Suppressor macrophage (primary cell): Measurements from ENCODE around the gene NKIRAS2.

Source experiments
- DNase-seq, 4 experiments: peaks; one replicate each; pipeline ENCODE4 v3.0.0-alpha.2; 2020 to 2022
- total RNA-seq, 17 experiments: gene quantifications; one replicate each; lab custom pipeline; 2026; ENCODE audit warnings: mixed read lengths in 6 of 17, inconsistent platforms in 3 of 17; lab: John Stamatoyannopoulos, UW

Gene NKIRAS2
- total RNA-seq = 21.3 to 60.0 (median 44.1) reads per million in 17 experiments

DNA sequence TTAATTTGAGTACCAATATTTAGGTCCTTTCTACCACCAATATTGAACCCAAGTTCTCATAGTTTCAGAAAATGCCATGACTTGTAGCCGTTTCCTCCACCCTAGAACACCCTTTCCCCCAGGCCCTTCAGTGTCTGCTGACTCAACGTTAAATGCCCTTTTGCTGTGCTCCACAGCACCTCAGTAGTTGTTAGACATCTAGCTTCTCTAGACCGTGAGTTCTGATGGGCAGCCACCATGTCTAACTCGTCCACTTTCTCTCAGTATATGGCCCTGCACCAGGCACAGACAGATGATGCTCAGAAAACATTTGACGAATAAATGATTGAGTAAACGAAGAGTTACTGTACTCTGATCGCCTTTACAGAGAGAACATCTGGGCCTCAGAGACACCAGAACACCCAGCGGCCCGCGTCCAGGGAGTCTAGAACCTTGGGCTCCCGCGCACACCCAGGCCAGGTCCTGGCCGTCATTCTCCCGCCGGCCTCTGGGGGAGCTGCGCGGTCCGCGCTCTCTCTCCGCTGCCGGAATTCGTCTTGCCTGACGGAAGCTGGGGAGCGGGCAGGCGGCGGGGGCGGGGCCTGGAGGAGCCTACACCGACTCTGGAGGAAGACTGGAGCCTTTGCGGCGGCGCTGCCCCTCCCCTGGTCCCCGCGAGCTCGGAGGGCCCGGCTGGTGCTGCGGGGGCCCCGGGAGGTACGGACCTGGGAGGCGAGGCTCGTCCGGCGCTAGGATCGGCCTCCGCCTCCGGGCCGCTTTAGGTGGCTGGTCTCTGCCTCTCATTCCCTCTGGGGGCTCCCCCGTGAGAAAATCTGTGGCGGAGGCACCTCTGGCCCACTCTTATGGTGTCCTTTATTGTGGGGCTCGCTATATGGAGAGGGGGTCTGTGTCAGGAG is at the start of gene NKIRAS2:
TSS of gene NKIRAS2 (plus strand) at position 582 of the 896 bp plus-strand sequence. CDS start 1,488 bp downstream, outside the sequence.
- peak; percentile 93 to 97 (median 96) for DNase-seq

DNA sequence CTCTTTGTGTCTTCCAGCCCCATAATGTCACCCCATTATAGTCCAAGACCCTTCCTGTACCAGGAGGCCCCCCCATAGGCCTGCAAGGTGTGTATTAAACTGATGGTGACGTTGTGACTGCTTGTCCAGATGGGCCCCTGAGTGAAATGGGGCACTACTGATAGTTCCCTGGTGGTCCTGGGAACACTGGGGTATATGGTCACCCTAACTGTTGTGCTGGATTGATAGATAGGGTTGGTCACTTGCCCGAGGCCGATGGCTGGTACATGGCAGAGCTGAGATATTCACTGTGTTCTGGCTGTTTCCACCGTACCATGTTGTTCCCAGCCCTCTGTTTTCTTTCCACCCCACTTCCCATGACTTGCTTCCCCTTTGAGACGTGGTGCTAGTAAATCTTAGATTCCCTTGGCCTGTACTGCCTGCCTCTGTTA is 49.0 kb upstream of the NKIRAS2 start:
- peak in 2 of 4 experiments; percentile 29 to 36 for DNase-seq

- no peak for DNase-seq
Measured at GRCh38 chr17:41971721-41972523, 48.0 kb upstream of the NKIRAS2 start.

DNA sequence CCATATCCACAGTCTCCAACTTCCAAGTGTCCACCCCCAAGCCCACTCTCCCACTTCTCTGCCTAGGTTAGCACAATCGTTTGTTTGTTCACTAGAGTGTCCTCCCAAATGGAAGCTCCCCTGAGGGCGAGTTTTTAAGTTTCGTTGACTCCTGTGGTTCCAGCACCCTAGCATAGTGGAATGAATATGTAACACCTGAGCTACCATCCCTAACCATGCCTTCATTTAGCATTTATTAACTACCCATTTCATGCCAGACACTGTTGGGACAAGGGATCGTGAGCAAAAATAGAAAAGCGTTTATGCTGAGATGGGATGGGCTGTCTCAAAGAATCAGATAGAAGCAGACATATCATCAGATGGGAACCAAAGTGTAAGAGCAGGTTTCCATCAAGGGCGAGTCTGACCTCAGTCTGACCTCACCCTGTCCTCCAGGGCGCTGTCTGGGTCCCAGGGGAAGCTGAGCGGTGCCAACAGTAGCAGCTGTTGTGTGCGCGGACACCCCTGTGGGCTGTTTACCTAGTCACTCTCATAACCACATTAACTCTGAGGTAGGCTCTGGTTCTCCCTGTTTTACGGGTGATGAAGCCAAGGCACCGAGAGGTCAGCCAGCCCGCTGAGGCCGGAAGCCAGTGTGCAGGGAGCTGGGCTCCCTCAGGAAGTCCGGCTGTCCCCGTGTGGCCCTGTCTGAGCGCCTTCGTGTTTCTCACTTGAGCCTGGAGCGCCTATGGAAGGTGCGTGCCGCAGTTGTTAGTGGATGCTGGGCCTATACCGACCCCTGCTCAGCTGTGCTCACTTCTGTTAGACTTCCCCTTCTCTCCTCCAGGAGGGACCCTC is 47.1 kb upstream of the NKIRAS2 start:
- no peak for DNase-seq

- no peak for DNase-seq
Measured at GRCh38 chr17:41973408-41973811, 46.5 kb upstream of the NKIRAS2 start.

DNA sequence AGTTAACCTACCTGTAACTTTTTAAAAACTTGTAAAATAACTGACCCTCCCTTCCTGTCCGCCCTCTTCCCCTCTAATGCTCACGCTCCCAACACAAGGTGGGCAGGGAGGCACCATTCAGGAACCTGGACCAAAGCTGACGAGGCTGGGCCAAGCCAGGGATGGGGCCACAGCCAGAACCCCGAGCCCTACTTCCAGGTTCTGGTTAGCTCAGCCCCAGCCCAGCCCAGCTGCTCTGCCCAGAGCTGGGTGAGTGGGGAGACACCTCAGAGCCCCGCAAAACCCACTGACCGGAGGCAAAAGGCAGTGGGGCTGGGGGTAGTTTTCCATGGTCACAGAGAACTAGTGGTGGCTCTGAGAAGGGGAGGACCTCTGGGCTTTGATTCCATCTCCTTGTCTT is 45.9 kb upstream of the NKIRAS2 start:
- no peak for DNase-seq

GRCh38 chr17:41974658-41975057 is 45.2 kb upstream of the NKIRAS2 start:
- no peak for DNase-seq

DNA sequence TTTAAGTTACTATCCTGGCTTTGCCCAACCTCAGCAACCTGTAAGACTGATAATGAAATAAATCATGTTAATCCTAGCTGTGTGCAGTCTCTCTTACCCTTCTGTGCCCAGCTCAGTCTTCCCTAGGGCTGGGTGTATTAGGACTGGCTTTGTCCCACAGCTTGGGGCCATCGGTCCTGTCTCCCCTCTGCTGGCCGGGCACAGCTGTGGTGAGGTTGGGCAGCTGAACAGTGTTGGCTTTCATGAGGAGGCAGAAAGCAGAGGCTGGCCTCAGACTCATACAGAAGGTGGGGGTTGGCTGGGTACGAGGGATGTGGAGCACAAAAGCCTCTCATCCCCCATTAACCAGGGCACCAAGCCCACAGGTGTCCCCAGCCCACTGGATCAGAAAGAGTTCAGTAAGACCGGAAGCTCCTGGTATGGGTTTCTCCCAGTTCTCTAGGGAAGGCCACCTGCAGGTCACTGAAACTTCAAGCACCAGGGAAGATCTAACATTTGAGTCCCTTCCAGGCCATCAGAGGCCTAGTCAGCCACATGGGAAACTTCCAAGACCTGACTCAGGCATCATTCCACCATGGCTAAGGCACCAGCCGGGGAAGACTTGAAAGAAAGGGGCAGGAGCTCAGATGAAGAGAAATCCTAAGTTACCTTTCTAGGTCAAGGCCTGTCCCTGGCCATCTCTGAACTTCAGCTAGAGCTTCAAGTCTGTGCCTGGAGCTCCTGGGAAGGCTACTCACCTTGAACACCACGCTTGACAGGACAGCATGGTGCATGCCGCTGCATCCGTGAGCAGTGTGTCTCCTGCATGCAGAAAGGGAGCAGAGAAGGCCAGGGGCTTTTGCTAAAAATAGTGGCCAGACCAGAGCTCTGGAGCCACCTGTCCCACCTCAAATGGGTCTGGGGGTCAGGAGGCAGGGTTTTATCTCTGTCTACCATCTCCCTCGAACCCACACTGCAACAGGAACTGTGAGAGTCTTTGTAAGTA is 44.5 kb upstream of the NKIRAS2 start:
- DNase-seq = no peak

GRCh38 chr17:41976142-41976768 is 43.6 kb upstream of the NKIRAS2 start:
- no peak for DNase-seq

- DNase-seq = no peak
Measured at GRCh38 chr17:41977991-41978390, 41.9 kb upstream of the NKIRAS2 start.

GRCh38 chr17:41982026-41982760 is 37.7 kb upstream of the NKIRAS2 start:
- no peak for DNase-seq

DNA sequence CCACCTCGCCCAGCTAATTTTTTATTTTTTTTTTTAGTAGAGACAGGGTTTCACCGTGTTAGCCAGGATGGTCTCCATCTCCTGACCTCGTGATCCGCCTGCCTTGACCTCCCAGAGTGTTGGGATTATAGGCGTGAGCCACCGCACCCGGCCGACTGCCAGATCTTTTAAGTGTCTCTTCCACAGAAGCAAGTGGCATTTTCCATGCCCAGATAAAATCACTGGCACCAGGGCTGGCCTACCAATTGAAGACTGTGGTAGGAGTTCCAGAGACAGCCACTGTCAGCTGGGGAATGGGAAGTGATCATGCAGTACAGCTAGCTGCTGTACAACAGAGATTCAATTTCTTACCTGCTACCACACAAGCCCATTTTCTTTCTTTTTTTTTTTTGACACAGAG is 35.4 kb upstream of the NKIRAS2 start:
- DNase-seq = no peak

DNA sequence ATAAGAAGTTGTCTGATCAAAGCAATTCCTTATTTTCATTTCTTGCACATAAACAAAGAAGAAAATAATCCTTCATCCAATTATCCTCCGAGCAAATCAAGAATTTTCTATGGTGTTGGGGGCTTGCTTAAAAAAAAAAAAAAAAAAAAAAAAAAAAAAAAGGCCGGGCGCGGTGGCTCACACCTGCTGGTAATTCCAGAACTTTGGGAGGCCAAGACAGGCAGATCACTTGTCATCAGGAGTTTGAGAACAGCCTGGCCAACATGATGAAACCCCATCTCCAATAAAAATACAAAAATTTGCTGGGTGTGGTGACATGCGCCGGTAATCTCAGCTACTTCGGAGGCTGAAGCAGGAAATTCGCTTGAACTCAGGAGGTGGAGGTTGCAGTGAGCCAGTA is 34.0 kb upstream of the NKIRAS2 start:
- no peak for DNase-seq

GRCh38 chr17:41986634-41987033 is 33.3 kb upstream of the NKIRAS2 start:
- DNase-seq = no peak

DNA sequence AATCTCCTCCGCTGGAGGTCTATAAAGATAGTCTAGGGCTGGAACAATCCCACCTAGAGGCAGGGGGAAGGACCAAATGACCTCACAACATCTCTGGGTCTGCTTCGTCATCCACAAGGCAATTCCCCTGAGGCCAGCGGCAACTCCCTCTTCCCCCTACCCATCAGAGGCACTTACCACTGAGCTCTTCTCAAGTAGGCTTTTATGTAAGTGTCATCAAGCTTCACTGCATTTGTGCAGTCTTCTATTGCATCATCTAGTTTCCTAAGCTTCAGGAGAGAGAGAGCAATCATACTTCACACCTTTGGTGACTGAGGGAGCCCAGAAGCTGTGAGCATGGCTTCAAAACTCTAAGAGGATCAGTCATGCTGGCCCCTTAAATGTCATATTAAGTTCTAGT is 32.2 kb upstream of the NKIRAS2 start:
- DNase-seq = no peak

DNA sequence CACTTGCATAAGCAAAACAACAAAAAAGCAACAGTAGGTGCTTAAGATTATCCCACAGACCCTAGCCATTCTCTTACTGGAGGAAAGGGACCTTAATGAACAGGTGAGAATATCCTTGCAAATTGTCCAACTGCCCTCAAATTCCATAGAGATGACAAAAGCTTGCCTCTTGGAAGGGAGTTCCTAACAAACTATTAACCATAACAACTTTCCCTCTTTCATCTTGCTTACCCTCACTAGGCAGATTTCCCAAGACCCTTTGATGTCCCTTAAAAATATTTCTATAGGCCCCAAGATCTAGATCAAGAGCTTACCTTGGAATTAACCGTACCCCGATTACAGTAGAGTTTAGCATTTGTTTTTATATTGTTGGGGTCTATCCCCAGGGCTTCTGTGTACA is 31.5 kb upstream of the NKIRAS2 start:
- no peak for DNase-seq

DNA sequence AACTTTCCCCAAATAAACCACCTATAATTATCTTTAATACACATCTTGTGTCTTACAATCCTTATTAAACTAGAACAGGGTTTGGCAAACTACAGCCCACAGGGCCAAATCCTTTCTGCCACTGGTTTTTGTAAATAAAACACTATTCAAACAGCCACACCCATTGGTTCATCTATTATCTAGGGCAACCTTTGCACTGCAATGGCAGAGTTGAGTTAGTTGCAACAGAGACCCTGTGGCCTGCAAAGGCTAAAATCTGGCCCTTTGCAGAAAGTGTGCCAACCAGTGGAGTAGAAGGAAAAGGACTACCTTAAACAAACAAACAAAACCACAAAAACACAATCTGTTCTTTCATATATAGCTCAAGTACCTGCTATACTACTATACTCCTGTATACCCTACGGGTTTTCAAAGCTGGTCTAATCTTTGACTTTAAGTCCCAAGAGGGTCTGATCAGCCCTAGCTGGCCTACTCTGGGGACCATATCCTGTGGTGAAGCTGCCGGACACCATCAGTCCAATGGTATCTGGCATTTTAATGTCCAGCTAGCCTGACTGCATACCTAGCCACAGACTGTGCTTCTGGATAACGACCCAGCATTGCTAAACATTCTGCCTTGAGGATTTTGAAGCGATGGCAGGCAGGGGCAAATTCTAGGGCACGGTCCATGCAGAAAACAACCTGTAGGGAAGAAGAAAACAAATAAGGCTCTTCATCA is 30.0 kb upstream of the NKIRAS2 start:
- no peak for DNase-seq

DNA sequence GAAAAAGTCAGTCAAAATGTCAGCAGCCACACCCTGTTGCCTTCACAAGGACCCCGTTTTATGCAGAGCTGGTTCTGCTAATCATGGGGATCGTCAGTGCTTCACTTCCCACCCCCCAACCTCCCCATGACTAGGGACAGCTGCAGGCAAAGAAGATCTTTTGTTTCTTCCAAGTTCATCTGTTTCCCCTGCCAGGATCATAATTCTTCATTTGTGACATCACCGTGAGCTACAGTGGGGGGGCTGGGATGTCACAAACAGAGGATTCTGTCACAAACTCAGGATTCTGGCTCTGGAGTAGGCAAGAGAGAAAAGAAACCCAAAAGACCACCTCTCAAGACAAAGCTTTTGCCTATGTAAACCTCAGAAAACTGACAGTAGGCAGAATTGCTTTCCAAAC is 27.3 kb upstream of the NKIRAS2 start:
- no peak for DNase-seq

DNA sequence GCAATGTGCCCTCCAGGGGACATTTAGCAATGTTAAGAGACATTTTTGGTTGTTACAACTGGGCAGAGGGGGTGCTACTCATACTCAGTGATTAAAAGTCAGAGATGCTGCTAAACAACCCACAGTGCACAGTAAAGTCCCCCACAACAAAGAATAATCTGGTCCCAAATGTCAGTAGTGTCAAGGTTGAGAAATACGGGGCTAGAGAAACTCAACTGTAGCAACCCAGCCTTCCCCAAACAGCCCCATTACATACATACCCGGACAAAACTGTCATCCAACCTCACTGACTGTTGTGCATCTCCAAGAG is 23.1 kb upstream of the NKIRAS2 start:
- no peak for DNase-seq

DNA sequence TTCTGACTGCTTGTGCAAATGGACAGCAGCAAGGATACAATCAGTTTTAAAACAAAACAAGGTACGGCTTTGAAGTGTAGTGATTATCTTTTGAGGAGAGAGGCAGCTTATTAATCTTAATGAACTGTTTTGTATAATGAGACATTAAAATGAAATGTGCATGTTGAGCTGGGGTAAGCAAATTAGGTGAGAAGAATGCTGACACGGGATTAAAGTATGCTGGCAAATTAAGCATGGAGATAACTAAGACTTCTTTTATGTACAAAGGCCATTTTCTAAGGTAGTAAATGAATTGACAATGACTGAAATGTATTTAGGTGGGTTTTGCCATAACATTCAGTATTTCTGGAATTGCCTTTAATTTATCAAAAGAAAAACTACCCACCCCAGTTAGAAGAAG is 21.4 kb upstream of the NKIRAS2 start:
- no peak for DNase-seq
